Measurements from ENCODE around the gene NEK1.

The NEK1 gene

GRCh38 chr4:169352360-169352759, 260.0 kb downstream of the NEK1 start:
- DNase-seq: no peak

- DNase-seq: no peak
Observed at GRCh38 chr4:169351872-169352271, 260.5 kb downstream of the NEK1 start.

DNA sequence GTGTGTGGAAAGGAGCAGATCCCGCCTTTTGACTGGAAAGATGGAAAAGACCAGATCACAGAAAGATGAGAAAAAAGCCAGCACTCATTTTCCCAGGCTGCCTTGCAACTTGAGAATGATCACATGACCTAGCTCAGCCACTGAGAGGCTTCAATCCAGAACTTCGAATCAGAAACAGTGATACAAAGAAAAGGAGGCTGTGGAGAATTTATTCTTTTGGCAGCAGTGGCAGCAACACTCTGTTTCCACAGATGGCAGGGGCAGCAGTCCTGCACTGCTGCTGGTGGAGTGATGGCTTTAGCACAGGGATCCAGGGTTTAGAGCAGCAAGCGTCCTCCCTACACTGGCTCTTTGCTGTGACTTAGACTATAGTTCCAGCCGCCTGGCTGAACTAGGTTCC, 263.8 kb downstream of the NEK1 start:
- no peak for DNase-seq

- DNase-seq: no peak
Observed at GRCh38 chr4:169346840-169347239, 265.5 kb downstream of the NEK1 start.

DNA sequence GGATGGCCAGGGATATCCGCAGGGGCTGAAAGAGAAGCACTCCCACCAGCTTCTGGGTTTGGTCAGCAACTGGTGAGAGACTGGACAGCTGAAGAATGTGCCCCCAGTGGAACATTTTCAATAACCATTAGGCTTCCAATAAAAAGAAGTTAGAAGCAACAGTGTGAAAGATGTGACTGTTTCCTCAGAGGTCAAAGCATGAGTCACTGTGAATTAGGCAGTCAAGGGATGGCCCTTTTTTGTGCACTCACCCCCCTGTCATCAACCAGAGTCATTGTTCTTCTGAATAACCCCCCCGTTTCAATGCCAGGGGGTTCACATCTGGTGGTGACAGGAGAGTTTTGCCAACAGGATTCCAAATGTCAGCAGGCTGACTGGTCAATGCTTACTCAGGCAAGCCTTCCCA, 267.1 kb downstream of the NEK1 start:
- DNase-seq: no peak

All from activated CD4-positive, alpha-beta T cell treated with anti-CD3 and anti-CD28 coated beads, Interleukin-2, amount 50 U/mL, for 4 hours (primary cell).